A375 (cell line): Measurements from ENCODE around the gene HDAC11. TPM values are rescaled to one million over a fixed set of nuclear protein-coding genes. Genes with fewer than 3 reads are reported as not detected.

ENCODE experiments used
- small RNA-seq: library from RNA; depleted of rRNA; stranded (forward); fragments of <200 nt; gene quantifications from one replicate; pipeline ENCODE3, GENCODE V24; 2014
- total RNA-seq: library from RNA; depleted of rRNA; stranded (reverse); fragments of >200 nt; shearing (Covaris generic); gene quantifications from 2 replicates; pipeline ENCODE4 v1.2.3, GENCODE V29; 2014; rRNA removed

Gene HDAC11
- total RNA-seq, result 5.6 and 7.2 TPM in 2 replicates

GRCh38 chr3:13479582-13480339 lies at the start of gene HDAC11:
HDAC11 (plus strand) TSS chr3:13480306; CDS start chr3:13480348, 42 bp downstream.

GRCh38 chr3:13548696-13549622 lies 68.9 kb downstream of the HDAC11 start, which contains the start of gene FBLN2:
FBLN2 (plus strand) TSS chr3:13549125; CDS start chr3:13570356, 21,231 bp downstream.

Small RNA genes within 50 kb of the gene (small RNA-seq; reads per million reads assigned to genes)
- not detected for gene AC027124.2

Other genes starting within 250 kb of the HDAC11 start
- 16.0 TPM in 2 replicates for gene NUP210, start 60.0 kb upstream of the HDAC11 start, total RNA-seq
- gene FBLN2, start 68.8 kb downstream of the HDAC11 start, total RNA-seq, result 0.05 and 1.4 TPM in 2 replicates